Neural cell (in vitro differentiated cells): ENCODE measurements around the gene CXCL6. TPM values are rescaled to one million over a fixed set of nuclear protein-coding genes. Genes with fewer than 3 reads are reported as not detected.

Experiments used
- H2AFZ ChIP-seq: fragments of 200-600, 300-800 bp; sonication (generic), shearing (Covaris generic); 2 replicates; pipeline ENCODE4 v1.6.0; 2014; ENCODE audit warnings: low read depth, mild to moderate bottlenecking, antibody characterized with exemption, low read length, moderate library complexity
- H3F3A ChIP-seq: fragments of 200-600 bp; shearing (Covaris generic); 2 replicates; pipeline ENCODE4 v1.6.1; 2016; ENCODE audit warnings: mild to moderate bottlenecking, moderate library complexity, mixed read lengths, antibody characterized with exemption, low read length; ENCODE audit not compliant: insufficient read depth, poor library complexity, severe bottlenecking
- H3K27ac ChIP-seq: fragments of 200-600, 300-800 bp; sonication (generic), shearing (Covaris generic); 2 replicates; pipeline ENCODE4 v1.5.1; 2014; ENCODE audit warnings: mild to moderate bottlenecking, low read length, moderate library complexity
- H3K27me3 ChIP-seq: fragments of 300-800, 200-600 bp; sonication (generic), shearing (Covaris generic); 2 replicates; pipeline ENCODE4 v1.6.0; 2014; ENCODE audit warnings: mild to moderate bottlenecking, low read depth, low read length, moderate library complexity; ENCODE audit not compliant: insufficient read depth
- H3K36me3 ChIP-seq: fragments of 300-800, 200-600 bp; sonication (generic), shearing (Covaris generic); 2 replicates; pipeline ENCODE4 v1.5.1; 2014; ENCODE audit warnings: mild to moderate bottlenecking, antibody characterized with exemption, low read length, moderate library complexity; ENCODE audit not compliant: insufficient read depth
- H3K4me2 ChIP-seq: fragments of 300-800, 200-600 bp; sonication (generic), shearing (Covaris generic); 2 replicates; pipeline ENCODE4 v1.6.0; 2014; ENCODE audit warnings: mild to moderate bottlenecking, low read length
- H3K4me3 ChIP-seq: fragments of 300-800, 200-600 bp; sonication (generic), shearing (Covaris generic); 2 replicates; pipeline ENCODE4 v1.5.1; 2014; ENCODE audit warnings: mild to moderate bottlenecking, low read length, moderate library complexity
- H3K79me2 ChIP-seq: fragments of 200-600 bp; shearing (Covaris generic); replicated peaks from 2 replicates; pipeline ENCODE4 v1.6.0; 2014; ENCODE audit warnings: mild to moderate bottlenecking, low read length, moderate library complexity; ENCODE audit not compliant: insufficient read depth
- H3K9ac ChIP-seq: fragments of 300-800, 200-600 bp; sonication (generic), shearing (Covaris generic); 2 replicates; pipeline ENCODE4 v1.6.1; 2016; ENCODE audit warnings: mild to moderate bottlenecking, low read length, mixed read lengths
- H3K9me2 ChIP-seq: fragments of 200-600 bp; shearing (Covaris generic); 2 replicates; pipeline ENCODE4 v1.6.1; 2016; ENCODE audit warnings: mild to moderate bottlenecking, low read length, mixed read lengths; ENCODE audit not compliant: insufficient read depth
- H3K9me3 ChIP-seq: fragments of 200-600, 300-800 bp; sonication (generic), shearing (Covaris generic); 2 replicates; pipeline ENCODE4 v1.6.1; 2016; ENCODE audit warnings: mild to moderate bottlenecking, mixed run types, low read length, moderate library complexity, mixed read lengths
- H4K20me1 ChIP-seq: fragments of 200-600 bp; shearing (Covaris generic); 2 replicates; pipeline ENCODE4 v1.6.1; 2016; ENCODE audit warnings: mild to moderate bottlenecking, mixed run types; ENCODE audit not compliant: insufficient read depth
- CTCF ChIP-seq: fragments of 450-650 bp; IDR thresholded peaks from 2 replicates; pipeline ENCODE4 v1.5.1; 2014; ENCODE audit warnings: antibody characterized with exemption, mild to moderate bottlenecking, moderate library complexity; ENCODE audit not compliant: poor library complexity, severe bottlenecking
- EP300 ChIP-seq: fragments of 450-650 bp; conservative IDR thresholded peaks from 2 replicates; pipeline ENCODE4 v1.6.1; 2014; ENCODE audit warnings: antibody characterized with exemption, mild to moderate bottlenecking, moderate library complexity; ENCODE audit not compliant: poor library complexity, severe bottlenecking
- EZH2 ChIP-seq: fragments of 200-600, 300-800 bp; shearing (Covaris generic), sonication (generic); IDR thresholded peaks from 2 replicates; pipeline ENCODE4 v1.6.1; 2014; ENCODE audit warnings: antibody characterized with exemption, low read length, borderline replicate concordance, mild to moderate bottlenecking; ENCODE audit not compliant: insufficient read depth, poor library complexity, severe bottlenecking
- MXI1 ChIP-seq: fragments of 450-650 bp; conservative IDR thresholded peaks from 2 replicates; pipeline ENCODE4 v1.6.1; 2014; ENCODE audit warnings: antibody characterized with exemption, mild to moderate bottlenecking; ENCODE audit not compliant: poor library complexity, severe bottlenecking
- POLR2AphosphoS5 ChIP-seq: IDR thresholded peaks from 2 replicates; pipeline ENCODE4 v1.6.1; 2012
- RAD21 ChIP-seq: fragments of 450-650 bp; conservative IDR thresholded peaks from 2 replicates; pipeline ENCODE4 v1.6.1; 2014; ENCODE audit warnings: antibody characterized with exemption, mild to moderate bottlenecking, moderate library complexity
- REST ChIP-seq: IDR thresholded peaks from 2 replicates; pipeline ENCODE4 v1.6.1; 2012; ENCODE audit warnings: borderline replicate concordance
- SMC3 ChIP-seq: fragments of 450-650 bp; conservative IDR thresholded peaks from 2 replicates; pipeline ENCODE4 v1.6.1; 2014; ENCODE audit warnings: antibody characterized with exemption, mild to moderate bottlenecking, moderate library complexity; ENCODE audit not compliant: poor library complexity
- TAF1 ChIP-seq: IDR thresholded peaks from 2 replicates; pipeline ENCODE4 v1.6.1; 2012; ENCODE audit warnings: low read depth
- polyA plus RNA-seq: library from polyadenylated mRNA; depleted of rRNA; stranded (reverse); fragments of >200 nt; gene quantifications from 2 replicates; pipeline ENCODE4 v1.2.3, GENCODE V29; 2014

The CXCL6 gene
- polyA plus RNA-seq, 1 donor from 2014 or later, result not detected

- Histone ChIP-seq H3K27ac (no peak overlapping the region), H2AFZ (no peak overlapping the region), H3K27me3 (no peaks in the 10 kb centered on the region), H3K9me3 (no peaks in the 10 kb centered on the region), H3K4me3 (no peak overlapping the region), H3K36me3 (no peaks in the 10 kb centered on the region), H3K9ac (no peak overlapping the region), H3F3A (no peaks in the 10 kb centered on the region), H4K20me1 (no peaks in the 10 kb centered on the region), H3K79me2 (no peaks in the 10 kb centered on the region), H3K9me2 (no peaks in the 10 kb centered on the region), H3K4me2 (no peak overlapping the region)
- TF ChIP-seq CTCF, result no peak
- no peak for TF ChIP-seq EP300
- TF ChIP-seq MXI1, result no peak
- TF ChIP-seq RAD21, result no peak
- no peak for TF ChIP-seq EZH2
- no peak for TF ChIP-seq SMC3
- no peak for TF ChIP-seq TAF1
- TF ChIP-seq POLR2AphosphoS5, result no peak
- TF ChIP-seq REST, result no peak
Observed at GRCh38 chr4:73816814-73817213, 19.7 kb upstream of the CXCL6 start.

GRCh38 chr4:73817341-73817740 is 19.1 kb upstream of the CXCL6 start:
- Histone ChIP-seq H4K20me1 (no peaks in the 10 kb centered on the region), H3K9me3 (no peaks in the 10 kb centered on the region), H3K4me2 (no peak overlapping the region), H3K27ac (no peak overlapping the region), H2AFZ (no peak overlapping the region), H3K27me3 (no peaks in the 10 kb centered on the region), H3F3A (no peaks in the 10 kb centered on the region), H3K4me3 (no peak overlapping the region), H3K36me3 (no peaks in the 10 kb centered on the region), H3K9ac (no peak overlapping the region), H3K9me2 (no peaks in the 10 kb centered on the region), H3K79me2 (no peaks in the 10 kb centered on the region)
- TF ChIP-seq SMC3, result no peak
- no peak for TF ChIP-seq MXI1
- no peak for TF ChIP-seq POLR2AphosphoS5
- no peak for TF ChIP-seq EP300
- no peak for TF ChIP-seq TAF1
- TF ChIP-seq CTCF, result no peak
- no peak for TF ChIP-seq EZH2
- no peak for TF ChIP-seq REST
- no peak for TF ChIP-seq RAD21
